ENCODE measurements around the gene NDRG2.

GRCh38 chr14:21070083-21070609 lies 45.3 kb upstream of the NDRG2 start, which contains the start of gene ARHGEF40:
- TF ChIP-seq CTCF (IDR thresholded peaks at IDR 0.05; ENCODE audit: low read depth, low read length) (no peak), POLR2A (IDR thresholded peaks at IDR 0.05; ENCODE audit: extremely low read depth, insufficient read length) (no peak), MAX (IDR thresholded peaks at IDR 0.05; ENCODE audit: low read depth, low read length) (no peak), MYC (IDR thresholded peaks at IDR 0.05; ENCODE audit: low read depth, low read length) (no peak)
